ENCODE measurements around the gene TMEM175.

- TF ChIP-seq, protein P1, sequence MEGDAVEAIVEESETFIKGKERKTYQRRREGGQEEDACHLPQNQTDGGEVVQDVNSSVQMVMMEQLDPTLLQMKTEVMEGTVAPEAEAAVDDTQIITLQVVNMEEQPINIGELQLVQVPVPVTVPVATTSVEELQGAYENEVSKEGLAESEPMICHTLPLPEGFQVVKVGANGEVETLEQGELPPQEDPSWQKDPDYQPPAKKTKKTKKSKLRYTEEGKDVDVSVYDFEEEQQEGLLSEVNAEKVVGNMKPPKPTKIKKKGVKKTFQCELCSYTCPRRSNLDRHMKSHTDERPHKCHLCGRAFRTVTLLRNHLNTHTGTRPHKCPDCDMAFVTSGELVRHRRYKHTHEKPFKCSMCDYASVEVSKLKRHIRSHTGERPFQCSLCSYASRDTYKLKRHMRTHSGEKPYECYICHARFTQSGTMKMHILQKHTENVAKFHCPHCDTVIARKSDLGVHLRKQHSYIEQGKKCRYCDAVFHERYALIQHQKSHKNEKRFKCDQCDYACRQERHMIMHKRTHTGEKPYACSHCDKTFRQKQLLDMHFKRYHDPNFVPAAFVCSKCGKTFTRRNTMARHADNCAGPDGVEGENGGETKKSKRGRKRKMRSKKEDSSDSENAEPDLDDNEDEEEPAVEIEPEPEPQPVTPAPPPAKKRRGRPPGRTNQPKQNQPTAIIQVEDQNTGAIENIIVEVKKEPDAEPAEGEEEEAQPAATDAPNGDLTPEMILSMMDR (IDR thresholded peaks at IDR 0.05): no peak
- TF ChIP-seq POLR2A (IDR thresholded peaks at IDR 0.05) (no peak), EP300 (IDR thresholded peaks at IDR 0.05) (no peak)
Observed at GRCh38 chr4:963276-964225, 31.3 kb downstream of the TMEM175 start.

Data from tibial nerve (tissue), 4 donors.